ENCODE data around the gene RPUSD1. TPM values are rescaled to one million over a fixed set of nuclear protein-coding genes. Genes with fewer than 3 reads are reported as not detected.
A peak's percentile ranks its signal among the peaks of the same experiment; 100 is the strongest.

RPUSD1 gene
- total and polyA plus RNA-seq, 2 of the 13 experiments (the other 11 are each of a cell fraction or from before 2014, with no cell fraction given) = 13.1 to 26.2 TPM

- no peak for TF ChIP-seq SALL2 (CRISPR knock-in tag; IDR thresholded peaks at IDR 0.05)
- TF ChIP-seq, protein P1, sequence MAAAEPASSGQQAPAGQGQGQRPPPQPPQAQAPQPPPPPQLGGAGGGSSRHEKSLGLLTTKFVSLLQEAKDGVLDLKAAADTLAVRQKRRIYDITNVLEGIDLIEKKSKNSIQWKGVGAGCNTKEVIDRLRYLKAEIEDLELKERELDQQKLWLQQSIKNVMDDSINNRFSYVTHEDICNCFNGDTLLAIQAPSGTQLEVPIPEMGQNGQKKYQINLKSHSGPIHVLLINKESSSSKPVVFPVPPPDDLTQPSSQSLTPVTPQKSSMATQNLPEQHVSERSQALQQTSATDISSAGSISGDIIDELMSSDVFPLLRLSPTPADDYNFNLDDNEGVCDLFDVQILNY (CRISPR knock-in tag; conservative IDR thresholded peaks at IDR 0.05) = peak; percentile 94
- no peak for TF ChIP-seq SAFB2 (CRISPR knock-in tag; IDR thresholded peaks at IDR 0.05; ENCODE audit: borderline replicate concordance, low read depth)
- TF ChIP-seq SRSF1 (optimal IDR thresholded peaks at IDR 0.05; ENCODE audit: low read depth, low read length) = peak; percentile 37
- 0 out of 2 replicates have a peak, but pooled peaks have one; percentile 25 for TF ChIP-seq ZNF205 (CRISPR knock-in tag; IDR thresholded peaks at IDR 0.05)
- 0 out of 2 replicates have a peak, but pooled peaks have one; percentile 22 for TF ChIP-seq CBFB (CRISPR knock-in tag; IDR thresholded peaks at IDR 0.05)
- no peak for TF ChIP-seq AGO1 (IDR thresholded peaks at IDR 0.05; ENCODE audit: low read depth, low read length, poor library complexity, severe bottlenecking)
- TF ChIP-seq SP1 (IDR thresholded peaks at IDR 0.05) = no peak
- peak; percentile 78 for TF ChIP-seq SP1 (CRISPR knock-in tag; IDR thresholded peaks at IDR 0.05)
- TF ChIP-seq, protein P2, sequence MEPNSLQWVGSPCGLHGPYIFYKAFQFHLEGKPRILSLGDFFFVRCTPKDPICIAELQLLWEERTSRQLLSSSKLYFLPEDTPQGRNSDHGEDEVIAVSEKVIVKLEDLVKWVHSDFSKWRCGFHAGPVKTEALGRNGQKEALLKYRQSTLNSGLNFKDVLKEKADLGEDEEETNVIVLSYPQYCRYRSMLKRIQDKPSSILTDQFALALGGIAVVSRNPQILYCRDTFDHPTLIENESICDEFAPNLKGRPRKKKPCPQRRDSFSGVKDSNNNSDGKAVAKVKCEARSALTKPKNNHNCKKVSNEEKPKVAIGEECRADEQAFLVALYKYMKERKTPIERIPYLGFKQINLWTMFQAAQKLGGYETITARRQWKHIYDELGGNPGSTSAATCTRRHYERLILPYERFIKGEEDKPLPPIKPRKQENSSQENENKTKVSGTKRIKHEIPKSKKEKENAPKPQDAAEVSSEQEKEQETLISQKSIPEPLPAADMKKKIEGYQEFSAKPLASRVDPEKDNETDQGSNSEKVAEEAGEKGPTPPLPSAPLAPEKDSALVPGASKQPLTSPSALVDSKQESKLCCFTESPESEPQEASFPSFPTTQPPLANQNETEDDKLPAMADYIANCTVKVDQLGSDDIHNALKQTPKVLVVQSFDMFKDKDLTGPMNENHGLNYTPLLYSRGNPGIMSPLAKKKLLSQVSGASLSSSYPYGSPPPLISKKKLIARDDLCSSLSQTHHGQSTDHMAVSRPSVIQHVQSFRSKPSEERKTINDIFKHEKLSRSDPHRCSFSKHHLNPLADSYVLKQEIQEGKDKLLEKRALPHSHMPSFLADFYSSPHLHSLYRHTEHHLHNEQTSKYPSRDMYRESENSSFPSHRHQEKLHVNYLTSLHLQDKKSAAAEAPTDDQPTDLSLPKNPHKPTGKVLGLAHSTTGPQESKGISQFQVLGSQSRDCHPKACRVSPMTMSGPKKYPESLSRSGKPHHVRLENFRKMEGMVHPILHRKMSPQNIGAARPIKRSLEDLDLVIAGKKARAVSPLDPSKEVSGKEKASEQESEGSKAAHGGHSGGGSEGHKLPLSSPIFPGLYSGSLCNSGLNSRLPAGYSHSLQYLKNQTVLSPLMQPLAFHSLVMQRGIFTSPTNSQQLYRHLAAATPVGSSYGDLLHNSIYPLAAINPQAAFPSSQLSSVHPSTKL (CRISPR knock-in tag; IDR thresholded peaks at IDR 0.05) = no peak
- TF ChIP-seq SNAPC4 (CRISPR knock-in tag; IDR thresholded peaks at IDR 0.05) = no peak
- TF ChIP-seq CC2D1A (CRISPR knock-in tag; IDR thresholded peaks at IDR 0.05) = no peak
- TF ChIP-seq MBNL3 (CRISPR knock-in tag; conservative IDR thresholded peaks at IDR 0.05) = no peak
- TF ChIP-seq ZNF292 (CRISPR knock-in tag; IDR thresholded peaks at IDR 0.05; ENCODE audit: borderline replicate concordance, low read depth) = no peak
- peak; percentile 11; the same call in 1 of the 2 replicates for TF ChIP-seq ZBTB14 (CRISPR knock-in tag; IDR thresholded peaks at IDR 0.05)
- TF ChIP-seq ATF7-NPFF (CRISPR knock-in tag; IDR thresholded peaks at IDR 0.05; ENCODE audit: low read depth) = peak; percentile 51; the same call in 1 of the 2 replicates
- TF ChIP-seq ZNF530 (CRISPR knock-in tag; IDR thresholded peaks at IDR 0.05; ENCODE audit: low read depth) = 0 out of 2 replicates have a peak, but pooled peaks have one; percentile 43
- TF ChIP-seq ZNF616 (CRISPR knock-in tag; IDR thresholded peaks at IDR 0.05; ENCODE audit: low read depth) = no peak
Measured at GRCh38 chr16:788399-789126, 382 bp upstream of the RPUSD1 start, which contains the start of gene CHTF18 (continued).
